HG03139 (cell line): ENCODE data around the gene PDZK1IP1.
"Not testable (repeated sequence)": the region's sequence is repeated elsewhere in the genome, so short reads cannot be mapped to it uniquely, and the experiment has no call there.

ENCODE experiments used
- ATAC-seq: cut with Tn5 transposase; IDR thresholded peaks from one replicate; pipeline ENCODE4 v1.9.1; 2021; ENCODE audit not compliant: unreplicated experiment

The PDZK1IP1 gene

GRCh38 chr1:47198214-47198613 lies 8.4 kb upstream of the PDZK1IP1 start:
- ATAC-seq = no peak

- no peak for ATAC-seq
Observed at GRCh38 chr1:47196622-47197021, 6.8 kb upstream of the PDZK1IP1 start.

GRCh38 chr1:47195981-47196380 lies 6.1 kb upstream of the PDZK1IP1 start:
- ATAC-seq = not testable (repeated sequence)

GRCh38 chr1:47194311-47194710 lies 4.5 kb upstream of the PDZK1IP1 start:
- ATAC-seq = no peak

- not testable (repeated sequence) for ATAC-seq
Observed at GRCh38 chr1:47193496-47193895, 3.7 kb upstream of the PDZK1IP1 start.

- ATAC-seq = peak; percentile 71
Observed at GRCh38 chr1:47192458-47193384, 2.9 kb upstream of the PDZK1IP1 start.

GRCh38 chr1:47191940-47192457 lies 2.2 kb upstream of the PDZK1IP1 start:
- no peak for ATAC-seq

GRCh38 chr1:47190857-47191256 lies 1.0 kb upstream of the PDZK1IP1 start:
- ATAC-seq = no peak

- no peak for ATAC-seq
Observed at GRCh38 chr1:47190509-47190855, 646 bp upstream of the PDZK1IP1 start.

- no peak for ATAC-seq
Observed at GRCh38 chr1:47188791-47189785, 748 bp downstream of the PDZK1IP1 start.

- no peak for ATAC-seq
Observed at GRCh38 chr1:47187926-47188250, 1.9 kb downstream of the PDZK1IP1 start.

GRCh38 chr1:47187231-47187925 lies 2.5 kb downstream of the PDZK1IP1 start:
- no peak for ATAC-seq

- ATAC-seq = no peak
Observed at GRCh38 chr1:47186267-47187185, 3.3 kb downstream of the PDZK1IP1 start.

GRCh38 chr1:47184822-47185677 lies 4.8 kb downstream of the PDZK1IP1 start:
- no peak for ATAC-seq

GRCh38 chr1:47184090-47184821 lies 5.6 kb downstream of the PDZK1IP1 start:
- ATAC-seq = no peak

GRCh38 chr1:47183308-47184089 lies 6.3 kb downstream of the PDZK1IP1 start:
- no peak for ATAC-seq

GRCh38 chr1:47182676-47183235 lies 7.1 kb downstream of the PDZK1IP1 start:
- ATAC-seq = no peak
